Activated CD8-positive, alpha-beta memory T cell treated with anti-CD3 and anti-CD28 coated beads for 4 hours (primary cell): Measurements from ENCODE around the gene JSRP1.

Experiments
- DNase-seq, 2 donors: peaks; one replicate each; pipeline ENCODE4 v3.0.0-alpha.2; 2020; ENCODE audit warnings: low read depth in 2 of 2

JSRP1 gene

GRCh38 chr19:2232286-2233151 lies 23.7 kb downstream of the JSRP1 start:
- DNase-seq, result no peak

- no peak for DNase-seq
Measured at GRCh38 chr19:2231621-2232221, 24.5 kb downstream of the JSRP1 start.

- DNase-seq, result no peak
Measured at GRCh38 chr19:2230807-2231533, 25.2 kb downstream of the JSRP1 start.

- no peak for DNase-seq
Measured at GRCh38 chr19:2230033-2230531, 26.1 kb downstream of the JSRP1 start.

GRCh38 chr19:2229103-2230032 lies 26.8 kb downstream of the JSRP1 start:
- no peak for DNase-seq

- DNase-seq, result no peak
Measured at GRCh38 chr19:2228157-2229030, 27.8 kb downstream of the JSRP1 start.

- no peak for DNase-seq
Measured at GRCh38 chr19:2227415-2228156, 28.6 kb downstream of the JSRP1 start.

GRCh38 chr19:2226840-2227360 lies 29.3 kb downstream of the JSRP1 start:
- DNase-seq, result no peak

GRCh38 chr19:2226051-2226839 lies 30.0 kb downstream of the JSRP1 start:
- DNase-seq, result no peak

GRCh38 chr19:2225415-2226050 lies 30.7 kb downstream of the JSRP1 start:
- no peak for DNase-seq

GRCh38 chr19:2224754-2225349 lies 31.4 kb downstream of the JSRP1 start:
- no peak for DNase-seq

GRCh38 chr19:2223959-2224358 lies 32.3 kb downstream of the JSRP1 start:
- DNase-seq, result no peak

GRCh38 chr19:2223391-2223790 lies 32.8 kb downstream of the JSRP1 start:
- no peak for DNase-seq

- no peak for DNase-seq
Measured at GRCh38 chr19:2221918-2222317, 34.3 kb downstream of the JSRP1 start.

GRCh38 chr19:2221250-2221831 lies 34.9 kb downstream of the JSRP1 start:
- DNase-seq, result no peak

GRCh38 chr19:2219726-2220125 lies 36.5 kb downstream of the JSRP1 start:
- no peak for DNase-seq

GRCh38 chr19:2217591-2217990 lies 38.6 kb downstream of the JSRP1 start:
- no peak for DNase-seq
